HG03097 (cell line): Measurements from ENCODE around the gene ITCH.

Source experiments
- ATAC-seq: cut with Tn5 transposase; IDR thresholded peaks from one replicate; pipeline ENCODE4 v1.9.1; 2021; ENCODE audit not compliant: unreplicated experiment, low FRiP score

The ITCH gene

GRCh38 chr20:34543463-34544056, 180.5 kb downstream of the ITCH start:
- no peak for ATAC-seq

- no peak for ATAC-seq
Measured at GRCh38 chr20:34544109-34544796, 181.2 kb downstream of the ITCH start.

GRCh38 chr20:34546751-34547181, 183.7 kb downstream of the ITCH start:
- ATAC-seq: no peak

- ATAC-seq: no peak
Measured at GRCh38 chr20:34547844-34548613, 185.0 kb downstream of the ITCH start.

GRCh38 chr20:34549291-34549928, 186.3 kb downstream of the ITCH start:
- ATAC-seq: no peak

GRCh38 chr20:34549929-34550305, 186.8 kb downstream of the ITCH start:
- ATAC-seq: no peak

GRCh38 chr20:34552569-34552968, 189.5 kb downstream of the ITCH start:
- no peak for ATAC-seq

- ATAC-seq: no peak
Measured at GRCh38 chr20:34553366-34553867, 190.3 kb downstream of the ITCH start.

GRCh38 chr20:34557936-34558319, 194.9 kb downstream of the ITCH start:
- no peak for ATAC-seq

GRCh38 chr20:34558320-34559218, 195.5 kb downstream of the ITCH start, which contains the start of gene MAP1LC3A:
Gene MAP1LC3A (plus strand): TSS chr20:34558718. CDS start chr20:34558869, 151 bp downstream.
- no peak for ATAC-seq

- ATAC-seq: no peak
Measured at GRCh38 chr20:34559311-34560140, 196.5 kb downstream of the ITCH start.

- no peak for ATAC-seq
Measured at GRCh38 chr20:34560141-34560523, 197.1 kb downstream of the ITCH start.

GRCh38 chr20:34560614-34561013, 197.5 kb downstream of the ITCH start:
- ATAC-seq: no peak
